Epithelial cell of esophagus (primary cell): ENCODE measurements around the gene TOX3.

Experiments
- DNase-seq: peaks from one replicate; pipeline ENCODE4 v3.0.0; 2010; ENCODE audit warnings: low read depth
- H3K4me3 ChIP-seq: 2 replicates; pipeline ENCODE4 v1.5.1; 2011; ENCODE audit warnings: mild to moderate bottlenecking, low read length, control low read depth
- TF ChIP-seq, protein P1 (sequence below): IDR thresholded peaks from 2 replicates; pipeline ENCODE4 v1.5.1; 2011; ENCODE audit warnings: low read depth, mild to moderate bottlenecking, low read length, control low read depth, inconsistent platforms; ENCODE audit not compliant: insufficient read depth; ENCODE audit errors: missing control alignments

TOX3 gene

DNA sequence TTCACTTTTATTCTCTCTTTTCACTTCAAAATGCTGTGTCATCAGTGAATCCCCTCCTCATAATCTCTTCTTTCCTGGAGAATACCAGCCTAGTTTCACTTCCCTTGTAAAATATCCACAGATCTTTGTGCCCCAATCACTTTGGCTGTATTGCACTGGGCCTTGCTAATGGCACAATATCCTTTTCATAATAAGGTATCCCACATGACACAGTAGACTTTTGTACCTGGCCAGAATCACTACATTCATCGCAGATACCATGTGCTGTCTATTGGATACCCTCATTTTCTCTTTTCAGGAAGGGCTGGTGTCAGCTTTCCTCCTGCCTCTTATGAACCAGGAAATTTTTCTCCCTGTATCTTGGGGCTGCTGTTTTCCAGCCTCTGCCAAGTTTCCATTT lies 25.7 kb upstream of the TOX3 start:
- no peak for DNase-seq
- no peak overlapping the region for H3K4me3 ChIP-seq
- TF ChIP-seq, protein P1, sequence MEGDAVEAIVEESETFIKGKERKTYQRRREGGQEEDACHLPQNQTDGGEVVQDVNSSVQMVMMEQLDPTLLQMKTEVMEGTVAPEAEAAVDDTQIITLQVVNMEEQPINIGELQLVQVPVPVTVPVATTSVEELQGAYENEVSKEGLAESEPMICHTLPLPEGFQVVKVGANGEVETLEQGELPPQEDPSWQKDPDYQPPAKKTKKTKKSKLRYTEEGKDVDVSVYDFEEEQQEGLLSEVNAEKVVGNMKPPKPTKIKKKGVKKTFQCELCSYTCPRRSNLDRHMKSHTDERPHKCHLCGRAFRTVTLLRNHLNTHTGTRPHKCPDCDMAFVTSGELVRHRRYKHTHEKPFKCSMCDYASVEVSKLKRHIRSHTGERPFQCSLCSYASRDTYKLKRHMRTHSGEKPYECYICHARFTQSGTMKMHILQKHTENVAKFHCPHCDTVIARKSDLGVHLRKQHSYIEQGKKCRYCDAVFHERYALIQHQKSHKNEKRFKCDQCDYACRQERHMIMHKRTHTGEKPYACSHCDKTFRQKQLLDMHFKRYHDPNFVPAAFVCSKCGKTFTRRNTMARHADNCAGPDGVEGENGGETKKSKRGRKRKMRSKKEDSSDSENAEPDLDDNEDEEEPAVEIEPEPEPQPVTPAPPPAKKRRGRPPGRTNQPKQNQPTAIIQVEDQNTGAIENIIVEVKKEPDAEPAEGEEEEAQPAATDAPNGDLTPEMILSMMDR = no peak

DNA sequence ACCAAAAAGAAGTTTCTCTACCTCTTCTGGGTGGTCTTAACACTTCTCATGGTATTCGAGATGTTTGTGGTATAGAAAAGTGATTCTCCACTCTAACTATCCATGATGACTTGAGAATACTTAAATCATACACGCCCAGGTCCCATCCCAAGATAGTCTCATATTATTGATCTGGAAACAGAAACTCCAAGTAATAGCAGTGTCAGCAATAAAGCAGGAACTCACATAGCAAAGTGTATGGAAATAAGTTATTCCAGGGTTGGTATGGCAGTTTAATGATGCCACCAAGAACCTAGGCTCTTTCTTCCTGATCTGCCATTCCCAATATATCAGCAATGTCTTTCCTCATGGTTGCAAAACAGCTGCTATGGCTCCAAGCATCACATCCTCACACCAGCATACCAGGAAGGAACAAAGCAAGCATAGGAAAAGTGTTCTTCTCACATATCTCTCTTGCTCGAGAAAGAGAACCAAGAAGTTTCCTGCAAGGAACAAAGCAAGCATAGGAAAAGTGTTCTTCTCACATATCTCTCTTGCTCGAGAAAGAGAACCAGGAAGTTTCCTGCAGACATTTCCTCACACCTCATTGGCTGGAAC lies 23.6 kb upstream of the TOX3 start:
- H3K4me3 ChIP-seq = no peak overlapping the region
- no peak for DNase-seq
- TF ChIP-seq, protein P1 = no peak

DNA sequence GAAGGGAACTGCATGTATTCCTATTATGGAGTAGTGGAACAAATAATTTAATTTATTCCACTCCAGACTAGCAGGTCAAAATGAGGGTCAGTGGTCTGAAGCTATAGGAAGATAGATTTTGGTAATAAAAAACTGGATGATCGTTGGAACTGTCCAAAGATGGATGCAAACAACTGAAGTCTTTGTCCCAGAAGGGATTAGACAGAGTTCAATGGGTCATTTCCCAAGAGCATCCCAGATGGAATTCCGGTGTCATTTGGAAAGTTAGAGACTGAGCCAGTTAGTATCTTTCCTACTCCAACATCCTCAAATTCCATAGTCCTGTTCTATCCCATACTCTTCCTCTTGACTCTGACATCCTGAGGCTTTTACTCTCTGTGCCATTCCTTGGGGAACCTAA lies 22.8 kb upstream of the TOX3 start:
- DNase-seq = no peak
- TF ChIP-seq, protein P1 = no peak
- no peak overlapping the region for H3K4me3 ChIP-seq

DNA sequence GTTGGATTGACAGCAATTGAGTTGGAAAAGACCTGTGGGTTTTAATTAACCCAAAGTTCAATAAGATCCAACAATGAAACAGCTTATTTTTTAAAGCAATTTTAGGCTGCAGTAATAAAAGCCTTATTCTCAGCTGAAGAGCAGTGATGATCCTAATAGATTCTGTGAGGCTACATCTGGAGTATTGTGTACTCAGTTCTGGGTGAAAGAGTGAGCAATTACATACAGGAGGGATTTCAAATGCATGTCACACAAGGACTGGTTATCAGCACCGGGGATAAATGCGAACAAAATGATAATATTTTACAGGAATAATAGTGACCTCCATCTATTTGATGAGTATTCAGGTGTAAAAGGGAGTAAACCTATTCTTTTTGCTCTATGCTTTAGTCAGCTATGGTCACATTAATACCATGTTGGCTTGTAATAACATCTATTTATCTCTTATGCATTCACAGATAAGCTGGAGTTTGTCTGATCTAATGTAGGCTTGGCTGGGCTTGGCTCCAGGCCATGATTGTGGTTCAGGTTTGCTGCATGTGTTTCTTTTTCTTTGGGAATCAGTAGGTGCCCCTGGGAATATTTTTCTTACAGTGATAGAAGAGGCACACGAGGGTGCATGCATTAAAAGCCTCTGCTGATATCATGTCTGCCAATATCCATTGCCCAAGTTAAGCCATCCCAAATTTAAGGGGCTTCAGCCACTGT lies 22.2 kb upstream of the TOX3 start:
- TF ChIP-seq, protein P1 = no peak
- no peak overlapping the region for H3K4me3 ChIP-seq
- DNase-seq = no peak

DNA sequence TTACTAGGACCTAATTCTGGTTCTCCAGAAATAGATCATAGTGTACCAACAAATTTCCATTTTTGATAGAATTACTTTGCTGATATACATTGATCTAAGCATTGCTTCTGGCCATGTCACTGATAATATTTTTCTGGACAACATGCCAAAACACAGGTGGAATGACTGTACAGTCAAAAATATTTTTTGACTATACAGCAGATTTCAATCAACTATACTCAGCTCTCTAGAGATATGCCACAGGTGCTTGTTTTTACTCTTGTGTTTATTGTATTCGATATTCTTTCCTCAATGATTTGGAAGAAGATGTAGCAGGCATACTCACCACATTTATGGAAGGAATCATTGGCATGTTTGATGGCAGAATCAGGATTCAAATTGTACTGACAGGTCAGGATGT lies 21.6 kb upstream of the TOX3 start:
- TF ChIP-seq, protein P1 = no peak
- H3K4me3 ChIP-seq = no peak overlapping the region
- no peak for DNase-seq

DNA sequence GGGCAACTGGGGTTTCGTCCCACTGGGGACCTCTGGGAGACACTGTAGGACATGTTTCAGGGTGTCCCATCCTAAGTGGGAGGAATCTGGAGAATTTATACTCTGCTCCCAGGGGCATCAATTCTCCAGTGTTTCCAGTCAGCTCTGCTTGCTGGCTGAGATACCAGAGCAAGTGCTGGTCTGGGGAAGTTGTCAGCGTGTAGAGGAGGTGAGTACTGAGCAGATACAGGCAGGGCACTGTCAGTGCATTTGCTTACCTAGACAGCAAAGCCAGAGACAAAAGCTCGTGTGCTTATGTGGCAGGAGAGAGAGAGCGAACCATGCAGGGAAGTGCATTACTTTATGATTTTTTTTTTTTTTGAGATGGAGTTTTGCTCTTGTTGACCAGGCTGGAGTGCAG lies 20.2 kb upstream of the TOX3 start:
- DNase-seq = no peak
- no peak overlapping the region for H3K4me3 ChIP-seq
- TF ChIP-seq, protein P1 = no peak
